HepG2 (cell line): Measurements from ENCODE around the gene JMJD8. TPM values are rescaled to one million over a fixed set of nuclear protein-coding genes. Genes with fewer than 3 reads are reported as not detected.

Experiments used
- AHR ChIP-seq: IDR thresholded peaks from 2 replicates; pipeline ENCODE4 v1.6.1; 2018; ENCODE audit warnings: missing genetic modification reagents, missing compliant biosample characterization
- FOXJ3 ChIP-seq: sonication (generic); formaldehyde crosslinking; IDR thresholded peaks from 2 replicates; pipeline ENCODE4 v1.4.0; 2020; ENCODE audit warnings: missing genetic modification reagents, mild to moderate bottlenecking, borderline replicate concordance
- HNF1B ChIP-seq: sonication (generic); formaldehyde crosslinking; IDR thresholded peaks from 2 replicates; pipeline ENCODE4 v1.5.1; 2020; ENCODE audit warnings: mild to moderate bottlenecking, moderate library complexity, missing genetic modification reagents
- KAT2B ChIP-seq: fragments of 150-350 bp; IDR thresholded peaks from 2 replicates; pipeline ENCODE4 v1.6.1; 2014; ENCODE audit warnings: low read depth, low read length, borderline replicate concordance
- MBD4 ChIP-seq: IDR thresholded peaks from 2 replicates; pipeline ENCODE4 v1.6.1; 2012; ENCODE audit warnings: low read length, inconsistent platforms, borderline replicate concordance
- MEF2D ChIP-seq: sonication (generic); formaldehyde crosslinking; IDR thresholded peaks from 2 replicates; pipeline ENCODE4 v1.5.1; 2020; ENCODE audit warnings: mild to moderate bottlenecking, missing genetic modification reagents
- NRL ChIP-seq: sonication (generic); formaldehyde crosslinking; IDR thresholded peaks from 2 replicates; pipeline ENCODE4 v1.5.0; 2020; ENCODE audit warnings: missing genetic modification reagents, mild to moderate bottlenecking, moderate library complexity, borderline replicate concordance
- PBX3 ChIP-seq: sonication (generic); formaldehyde crosslinking; IDR thresholded peaks from 2 replicates; pipeline ENCODE4 v1.8.1; 2023; ENCODE audit warnings: missing genetic modification reagents, inconsistent platforms, borderline replicate concordance
- SCMH1 ChIP-seq: sonication (generic); formaldehyde crosslinking; IDR thresholded peaks from 2 replicates; pipeline ENCODE4 v1.9.0; 2021; ENCODE audit warnings: missing genetic modification reagents, mild to moderate bottlenecking, borderline replicate concordance
- SKI ChIP-seq: fragments of 450-650 bp; IDR thresholded peaks from one replicate; pipeline ENCODE4 v1.6.1; 2018; ENCODE audit warnings: mild to moderate bottlenecking; ENCODE audit not compliant: partially characterized antibody
- SMAD1 ChIP-seq: sonication (generic); formaldehyde crosslinking; IDR thresholded peaks from 2 replicates; pipeline ENCODE4 v1.4.0; 2020; ENCODE audit warnings: missing genetic modification reagents, low read depth, mild to moderate bottlenecking, borderline replicate concordance
- SOX5 ChIP-seq: IDR thresholded peaks from 2 replicates; pipeline ENCODE4 v1.6.1; 2016; ENCODE audit warnings: borderline replicate concordance
- STAT5B ChIP-seq: sonication (generic); formaldehyde crosslinking; IDR thresholded peaks from 2 replicates; pipeline ENCODE4 v1.4.0; 2020; ENCODE audit warnings: missing genetic modification reagents
- TBP ChIP-seq: sonication (generic); formaldehyde crosslinking; IDR thresholded peaks from 2 replicates; pipeline ENCODE4 v1.5.0; 2020; ENCODE audit warnings: missing genetic modification reagents
- ZFP41 ChIP-seq: sonication (generic); formaldehyde crosslinking; IDR thresholded peaks from 2 replicates; pipeline ENCODE4 v1.4.0; 2020; ENCODE audit warnings: mild to moderate bottlenecking, missing genetic modification reagents, borderline replicate concordance
- ZKSCAN8 ChIP-seq: IDR thresholded peaks from 2 replicates; pipeline ENCODE4 v1.6.1; 2016; ENCODE audit warnings: borderline replicate concordance, missing genetic modification reagents, missing compliant biosample characterization
- ZNF225 ChIP-seq: sonication (generic); formaldehyde crosslinking; IDR thresholded peaks from 2 replicates; pipeline ENCODE4 v1.4.0; 2020; ENCODE audit warnings: mild to moderate bottlenecking, missing genetic modification reagents
- ZNF362 ChIP-seq: sonication (generic); formaldehyde crosslinking; IDR thresholded peaks from 2 replicates; pipeline ENCODE4 v1.4.0; 2020; ENCODE audit warnings: missing genetic modification reagents, mild to moderate bottlenecking, borderline replicate concordance
- ZNF547 ChIP-seq: sonication (generic); formaldehyde crosslinking; IDR thresholded peaks from 2 replicates; pipeline ENCODE4 v1.5.1; 2020; ENCODE audit warnings: mild to moderate bottlenecking, missing genetic modification reagents
- ZNF580 ChIP-seq: IDR thresholded peaks from 2 replicates; pipeline ENCODE4 v1.6.1; 2016; ENCODE audit warnings: low read depth, borderline replicate concordance
- polyA plus RNA-seq, 8 experiments: library from polyadenylated mRNA; depleted of rRNA in 3 of 8; stranded (reverse) in 7 of 8; unstranded in 1 of 8; fragments of >200 nt; fragmentation: Illumina TruSeq in 4 of 8; extraction: Trizol in 4 of 8; gene quantifications; 2 replicates each; pipeline versions ENCODE4 v1.2.1 to v1.2.3, GENCODE V29; 2011 to 2016; ENCODE audit warnings: low read depth in 4 of 8, missing spikeins in 1 of 8, mixed read lengths in 1 of 8; ENCODE audit not compliant: insufficient read depth in 1 of 8
- total RNA-seq, 5 experiments: library from RNA; depleted of rRNA; stranded (reverse); fragments of >200 nt; fragmentation: Illumina TruSeq; extraction: Trizol; gene quantifications; 2 replicates each; pipeline ENCODE4 v1.2.3, GENCODE V29; 2016; ENCODE audit warnings: low read depth in 1 of 5
- TF ChIP-seq, protein P1 (sequence below): sonication (generic); formaldehyde crosslinking; IDR thresholded peaks from 2 replicates; pipeline ENCODE4 v1.4.0; 2020; ENCODE audit warnings: missing genetic modification reagents
- TF ChIP-seq, protein P2 (sequence below): sonication (generic); formaldehyde crosslinking; IDR thresholded peaks from 2 replicates; pipeline ENCODE4 v1.4.0; 2020; ENCODE audit warnings: mild to moderate bottlenecking, low read depth, missing genetic modification reagents

JMJD8 gene
- total and polyA plus RNA-seq, 2 of the 13 experiments (the other 11 are each of a cell fraction or from before 2014, with no cell fraction given) = 2.6 to 11.8 TPM

GRCh38 chr16:645852-646678 is 38.1 kb downstream of the JMJD8 start (continued):
- TF ChIP-seq SOX5 (CRISPR knock-in tag) (peak; percentile 13; the same call in 1 of the 2 replicates), ZNF225 (no peak; the same call in 1 of the 2 replicates), NRL (CRISPR knock-in tag) (no peak), SMAD1 (CRISPR knock-in tag) (no peak), MBD4 (no peak), MEF2D (CRISPR knock-in tag) (peak; percentile 71; the same call in 1 of the 2 replicates), FOXJ3 (CRISPR knock-in tag) (no peak), ZKSCAN8 (CRISPR knock-in tag) (no peak), KAT2B (no peak), AHR (CRISPR knock-in tag) (no peak), ZNF362 (CRISPR knock-in tag) (no peak), PBX3 (CRISPR knock-in tag) (no peak), STAT5B (CRISPR knock-in tag) (no peak), TBP (CRISPR knock-in tag) (no peak), ZNF547 (no peak), ZNF580 (CRISPR knock-in tag) (no peak), HNF1B (no peak), SCMH1 (CRISPR knock-in tag) (no peak), SKI (peak; percentile 13), ZFP41 (no peak)
- TF ChIP-seq, protein P1, sequence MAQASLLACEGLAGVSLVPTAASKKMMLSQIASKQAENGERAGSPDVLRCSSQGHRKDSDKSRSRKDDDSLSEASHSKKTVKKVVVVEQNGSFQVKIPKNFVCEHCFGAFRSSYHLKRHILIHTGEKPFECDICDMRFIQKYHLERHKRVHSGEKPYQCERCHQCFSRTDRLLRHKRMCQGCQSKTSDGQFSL (CRISPR knock-in tag) = no peak
- TF ChIP-seq, protein P2, sequence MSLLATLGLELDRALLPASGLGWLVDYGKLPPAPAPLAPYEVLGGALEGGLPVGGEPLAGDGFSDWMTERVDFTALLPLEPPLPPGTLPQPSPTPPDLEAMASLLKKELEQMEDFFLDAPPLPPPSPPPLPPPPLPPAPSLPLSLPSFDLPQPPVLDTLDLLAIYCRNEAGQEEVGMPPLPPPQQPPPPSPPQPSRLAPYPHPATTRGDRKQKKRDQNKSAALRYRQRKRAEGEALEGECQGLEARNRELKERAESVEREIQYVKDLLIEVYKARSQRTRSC (CRISPR knock-in tag) = no peak
